A549 (cell line): Measurements from ENCODE around the gene B3GNT8. TPM values are rescaled to one million over a fixed set of nuclear protein-coding genes. Genes with fewer than 3 reads are reported as not detected.

Source experiments
- ATAC-seq, 2 experiments: fragments of 200-7000 bp in 1 of 2; fragments of >200 bp in 1 of 2; cut with Nextera tagmentation in 1 of 2; cut with Tn5 transposase in 1 of 2; 3 replicates each; pipeline versions ENCODE4 v1.8.0 to v1.9.1; 2018 to 2020; ENCODE audit warnings: mild to moderate bottlenecking in 1 of 2, moderate library complexity in 1 of 2
- CTCF ChIA-PET: fragments of 300-600 bp; sonication (Branson Sonifier 250); formaldehyde crosslinking; extraction: SDS; loops from one replicate; lab custom pipeline; 2021; ENCODE audit warnings: antibody characterized with exemption, inconsistent platforms; lab: Yijun Ruan, JAX
- POLR2A ChIA-PET: fragments of 350-600 bp; formaldehyde crosslinking; extraction: SDS; loops from one replicate; lab custom pipeline; 2021; ENCODE audit warnings: antibody characterized with exemption, inconsistent platforms; lab: Yijun Ruan, JAX
- DNase-seq, 2 experiments: peaks; one replicate each; pipeline versions ENCODE4 v3.0.0 to v3.0.0-alpha.2; 2011 to 2016; ENCODE audit warnings: low read depth in 1 of 2, low spot score in 1 of 2
- FAIRE-seq: peaks from 2 replicates; lab custom pipeline; 2011; peaks lifted over from hg19 to GRCh38; lab: Jason Lieb, UNC
- H3K27ac ChIP-seq, 2 experiments: fragments of >200 bp; sonication (Bioruptor Twin); formaldehyde crosslinking; 3 replicates each; pipeline ENCODE4 v1.5.1; 2016 to 2017
- H3K4me1 ChIP-seq: fragments of >200 bp; sonication (Bioruptor Twin); formaldehyde crosslinking; 3 replicates; pipeline ENCODE4 v1.6.1; 2016
- H3K4me2 ChIP-seq: fragments of >200 bp; sonication (Bioruptor Twin); formaldehyde crosslinking; 3 replicates; pipeline ENCODE4 v1.6.1; 2016
- H3K4me3 ChIP-seq: fragments of >200 bp; sonication (Bioruptor Twin); formaldehyde crosslinking; 3 replicates; pipeline ENCODE4 v1.5.1; 2016
- H3K9me3 ChIP-seq: fragments of >200 bp; sonication (Bioruptor Twin); formaldehyde crosslinking; 3 replicates; pipeline ENCODE4 v1.6.1; 2016
- BCL3 ChIP-seq: fragments of >200 bp; sonication (Bioruptor Twin); formaldehyde crosslinking; IDR thresholded peaks from 3 replicates; pipeline ENCODE4 v1.6.1; 2016
- CBX2 ChIP-seq: fragments of 200-600 bp; sonication (generic); IDR thresholded peaks from 2 replicates; pipeline ENCODE4 v1.6.1; 2016; ENCODE audit warnings: low read depth, mild to moderate bottlenecking, borderline replicate concordance
- CBX8 ChIP-seq: fragments of 200-600 bp; sonication (generic); IDR thresholded peaks from 2 replicates; pipeline ENCODE4 v1.6.1; 2016
- CHD2 ChIP-seq: fragments of 150-350 bp; IDR thresholded peaks from 2 replicates; pipeline ENCODE4 v1.6.1; 2014; ENCODE audit warnings: low read length; ENCODE audit not compliant: partially characterized antibody
- EHF ChIP-seq: fragments of 250-450 bp; sonication (Bioruptor Pico); IDR thresholded peaks from 2 replicates; pipeline ENCODE4 v1.5.0; 2020; ENCODE audit warnings: mild to moderate bottlenecking
- ELK1 ChIP-seq: fragments of 150-350 bp; IDR thresholded peaks from 2 replicates; pipeline ENCODE4 v1.6.1; 2014; ENCODE audit warnings: low read depth, mild to moderate bottlenecking, low read length
- ESRRA ChIP-seq: fragments of 150-350 bp; IDR thresholded peaks from 2 replicates; pipeline ENCODE4 v1.6.1; 2014; ENCODE audit warnings: mild to moderate bottlenecking, low read length, borderline replicate concordance
- FOSL2 ChIP-seq, 2 experiments: fragments of 450-650 bp in 1 of 2; fragments of >200 bp in 1 of 2; sonication (Bioruptor Twin) in 1 of 2; formaldehyde crosslinking; IDR thresholded peaks; 2 replicates each; pipeline versions ENCODE4 v1.5.0 to v1.6.1; 2016 to 2020; ENCODE audit warnings: mild to moderate bottlenecking in 1 of 2, moderate library complexity in 1 of 2
- HES2 ChIP-seq: fragments of >200 bp; sonication (Bioruptor Twin); formaldehyde crosslinking; IDR thresholded peaks from 2 replicates; pipeline ENCODE4 v1.6.1; 2016
- HMGXB4 ChIP-seq: fragments of 250-450 bp; sonication (Bioruptor Pico); IDR thresholded peaks from 2 replicates; pipeline ENCODE4 v1.5.0; 2021; ENCODE audit warnings: mild to moderate bottlenecking, moderate library complexity, borderline replicate concordance
- HOXB13 ChIP-seq: fragments of 250-450 bp; sonication (Bioruptor Pico); IDR thresholded peaks from 2 replicates; pipeline ENCODE4 v1.5.0; 2020; ENCODE audit warnings: low read depth, mild to moderate bottlenecking, moderate library complexity
- HOXB5 ChIP-seq: fragments of 250-450 bp; sonication (Bioruptor Pico); IDR thresholded peaks from 2 replicates; pipeline ENCODE4 v1.5.0; 2020; ENCODE audit warnings: mild to moderate bottlenecking, moderate library complexity
- KDM1A ChIP-seq: fragments of 200-600 bp; sonication (generic); IDR thresholded peaks from 2 replicates; pipeline ENCODE4 v1.6.1; 2016; ENCODE audit warnings: low read depth, mild to moderate bottlenecking
- MAZ ChIP-seq: fragments of 150-350 bp; IDR thresholded peaks from 2 replicates; pipeline ENCODE4 v1.6.1; 2014; ENCODE audit warnings: antibody characterized with exemption, low read depth, low read length, borderline replicate concordance
- MYC ChIP-seq: IDR thresholded peaks from 2 replicates; pipeline ENCODE4 v1.6.1; 2012; ENCODE audit warnings: mild to moderate bottlenecking, inconsistent platforms, low read length, improper control_type of control experiment, borderline replicate concordance
- NFE2L2 ChIP-seq: fragments of 150-350 bp; conservative IDR thresholded peaks from 2 replicates; pipeline ENCODE4 v1.6.1; 2014; ENCODE audit warnings: low read length
- NPAS2 ChIP-seq: fragments of 250-450 bp; sonication (Bioruptor Pico); IDR thresholded peaks from 2 replicates; pipeline ENCODE4 v1.8.0; 2022; ENCODE audit warnings: mild to moderate bottlenecking, moderate library complexity, borderline replicate concordance
- POLR2A ChIP-seq: IDR thresholded peaks from 2 replicates; pipeline ENCODE4 v1.6.1; 2012; ENCODE audit warnings: mild to moderate bottlenecking, low read length
- RAD21 ChIP-seq, 2 experiments: fragments of >200 bp in 1 of 2; sonication (Bioruptor Twin) in 1 of 2; formaldehyde crosslinking in 1 of 2; IDR thresholded peaks in 1 of 2; conservative IDR thresholded peaks in 1 of 2; 2 replicates in 1 of 2; 3 replicates in 1 of 2; pipeline ENCODE4 v1.6.1; 2012 to 2018; ENCODE audit warnings: inconsistent platforms in 1 of 2
- RARB ChIP-seq: fragments of 250-450 bp; sonication (Bioruptor Pico); IDR thresholded peaks from 2 replicates; pipeline ENCODE4 v1.8.0; 2021; ENCODE audit warnings: mild to moderate bottlenecking, moderate library complexity
- RFX5 ChIP-seq: fragments of 450-650 bp; IDR thresholded peaks from 2 replicates; pipeline ENCODE4 v1.7.1; 2014; ENCODE audit warnings: antibody characterized with exemption, mild to moderate bottlenecking, moderate library complexity
- RNF2 ChIP-seq: fragments of 200-600 bp; sonication (generic); IDR thresholded peaks from 2 replicates; pipeline ENCODE4 v1.6.1; 2016; ENCODE audit warnings: low read depth, mild to moderate bottlenecking, antibody characterized with exemption, moderate library complexity, borderline replicate concordance
- SMC3 ChIP-seq: fragments of >200 bp; sonication (Bioruptor Twin); formaldehyde crosslinking; IDR thresholded peaks from 3 replicates; pipeline ENCODE4 v1.6.1; 2018; ENCODE audit warnings: inconsistent platforms
- USF2 ChIP-seq: fragments of 450-650 bp; IDR thresholded peaks from 2 replicates; pipeline ENCODE4 v1.6.1; 2014; ENCODE audit warnings: antibody characterized with exemption
- ZFP36 ChIP-seq: fragments of 450-650 bp; IDR thresholded peaks from 2 replicates; pipeline ENCODE4 v1.6.1; 2014; ENCODE audit warnings: borderline replicate concordance; ENCODE audit not compliant: partially characterized antibody
- WGBS: methylation state at CpG from one replicate; pipeline ENCODE4 v1.1.6; 2017; ENCODE audit errors: missing lambda C conversion rate; 5-methylcytosine and 5-hydroxymethylcytosine counted together
- polyA plus RNA-seq, 4 experiments: library from polyadenylated mRNA; depleted of rRNA in 3 of 4; stranded (reverse); fragments of >200 nt; fragmentation: RNase III in 1 of 4; extraction: RNeasy Plus Mini Kit Qiagen cat#74134 plus additional on column Dnase treatment in 1 of 4; gene quantifications; 2 replicates in 3 of 4; 3 replicates in 1 of 4; pipeline ENCODE4 v1.2.3, GENCODE V29; 2011 to 2017

The B3GNT8 gene
- polyA plus RNA-seq, 2 of the 4 experiments (the other 2 are of a cell fraction), result not detected

GRCh38 chr19:41401483-41401882 lies 25.7 kb downstream of the B3GNT8 start:
- FAIRE-seq (no peak), ATAC-seq (no peak)
- no peak overlapping the region for H3K27ac ChIP-seq
- H3K4me1 ChIP-seq, result peaks cover 10% of the 10 kb centered on the region
- CTCF ChIA-PET, result interaction anchor here (0.6 to 1.6 kb wide), 6 partner anchors 11 to 161 kb away, joined by 3 to 4 read pairs (median 3); no protein-coding TSS in a partner anchor
- no peaks in the 10 kb centered on the region for H3K9me3 ChIP-seq
- TF ChIP-seq HOXB5 (CRISPR knock-in tag) (no peak), USF2 (no peak)
- TF ChIP-seq, all 56 proteins: peak for 0
- POLR2A ChIA-PET, result no interaction called here
- Histone ChIP-seq H3K4me2 (no peak overlapping the region), H3K4me3 (no peak overlapping the region)
- no peak for DNase-seq
- 72% methylated on average over 4 of the region's 4 CpGs for WGBS

GRCh38 chr19:41399525-41399924 lies 27.6 kb downstream of the B3GNT8 start:
- ChIA-PET POLR2A (interaction anchor here (0.6 to 0.9 kb wide), 3 partner anchors 9 to 36 kb away, joined by 3 to 4 read pairs (median 3); partner anchors contain the start of gene B9D2), CTCF (interaction anchor here (1.0 to 2.4 kb wide), 5 partner anchors 8 to 91 kb away, joined by 3 to 9 read pairs (median 5); no protein-coding TSS in a partner anchor)

GRCh38 chr19:41399091-41399490 lies 28.1 kb downstream of the B3GNT8 start:
- peaks cover 20% of the 10 kb centered on the region for H3K4me1 ChIP-seq
- CTCF ChIA-PET, result interaction anchor here (0.8 to 2.4 kb wide), 9 partner anchors 8 to 172 kb away, joined by 3 to 9 read pairs (median 4); no protein-coding TSS in a partner anchor
- H3K4me3 ChIP-seq, result peak overlapping the region; percentile 67; the same call in 1 of the 3 replicates
- no peak for ATAC-seq
- H3K4me2 ChIP-seq, result peak overlapping the region; percentile 88
- FAIRE-seq, result no peak
- no peaks in the 10 kb centered on the region for H3K9me3 ChIP-seq
- 71% methylated on average over 3 of the region's 3 CpGs for WGBS
- H3K27ac ChIP-seq, result no peak overlapping the region
- no peak for DNase-seq
- POLR2A ChIA-PET, result interaction anchor here (0.6 to 0.9 kb wide), 2 partner anchors 10 to 19 kb away, joined by 3 to 4 read pairs; no protein-coding TSS in a partner anchor
- TF ChIP-seq SMC3 (no peak), ZFP36 (no peak), NPAS2 (CRISPR knock-in tag) (no peak), MAZ (no peak), HOXB5 (CRISPR knock-in tag) (no peak), EHF (CRISPR knock-in tag) (no peak), CBX2 (no peak), POLR2A (no peak), FOSL2 (IDR thresholded peaks at IDR 0.05) (no peak), FOSL2 (CRISPR knock-in tag; IDR thresholded peaks at IDR 0.05) (no peak), HOXB13 (CRISPR knock-in tag) (no peak), HES2 (no peak), RAD21 (conservative IDR thresholded peaks at IDR 0.05 in 1 of 2, IDR thresholded peaks at IDR 0.05 in 1 of 2) (no peak), CBX8 (no peak), CHD2 (no peak), ELK1 (no peak)

More at GRCh38 chr19:41399525-41399924, 27.6 kb downstream of the B3GNT8 start:
- no peak for ATAC-seq
- WGBS, result 83% methylated on average over 2 of the region's 2 CpGs
- Histone ChIP-seq H3K27ac (no peak overlapping the region), H3K4me2 (peak overlapping the region; percentile 88; the same call in 1 of the 3 replicates), H3K9me3 (no peaks in the 10 kb centered on the region), H3K4me3 (no peak overlapping the region), H3K4me1 (peaks cover 20% of the 10 kb centered on the region)
- TF ChIP-seq BCL3 (no peak), HES2 (no peak), HOXB13 (CRISPR knock-in tag) (no peak), RAD21 (conservative IDR thresholded peaks at IDR 0.05 in 1 of 2, IDR thresholded peaks at IDR 0.05 in 1 of 2) (no peak), HMGXB4 (no peak), RFX5 (no peak), RNF2 (no peak), MYC (no peak), RARB (CRISPR knock-in tag) (no peak), ESRRA (no peak), KDM1A (no peak), NFE2L2 (no peak)
- FAIRE-seq, result no peak
- DNase-seq, result no peak
